Smooth muscle cell of the brain vasculature (primary cell): ENCODE results near the gene DCAF10.
"Not testable (repeated sequence)": the region's sequence is repeated elsewhere in the genome, so short reads cannot be mapped to it uniquely, and the experiment has no call there.

Source experiments
- DNase-seq: peaks from one replicate; pipeline ENCODE4 v3.0.0-alpha.2; 2012; ENCODE audit warnings: low read depth, low spot score

Gene DCAF10

GRCh38 chr9:37862530-37862929 lies 61.9 kb downstream of the DCAF10 start:
- no peak for DNase-seq

GRCh38 chr9:37870081-37870798 lies 69.6 kb downstream of the DCAF10 start:
- no peak for DNase-seq

GRCh38 chr9:37870799-37871176 lies 70.2 kb downstream of the DCAF10 start:
- DNase-seq: no peak

- DNase-seq: no peak
These were observed 73.4 kb downstream of the DCAF10 start for GRCh38 chr9:37873955-37874354.

- DNase-seq: no peak
These were observed 75.8 kb downstream of the DCAF10 start for GRCh38 chr9:37876376-37876775.

- DNase-seq: no peak
These were observed 80.4 kb downstream of the DCAF10 start for GRCh38 chr9:37880916-37881479.

GRCh38 chr9:37887977-37888583 lies 87.5 kb downstream of the DCAF10 start:
- DNase-seq: not testable (repeated sequence)

- DNase-seq: no peak
These were observed 88.9 kb downstream of the DCAF10 start for GRCh38 chr9:37889536-37889935.

GRCh38 chr9:37891042-37891441 lies 90.4 kb downstream of the DCAF10 start:
- DNase-seq: not testable (repeated sequence)

GRCh38 chr9:37892063-37892462 lies 91.5 kb downstream of the DCAF10 start:
- no peak for DNase-seq

- DNase-seq: no peak
These were observed 97.1 kb downstream of the DCAF10 start for GRCh38 chr9:37897665-37898064.

GRCh38 chr9:37899041-37899440 lies 98.4 kb downstream of the DCAF10 start:
- no peak for DNase-seq

- DNase-seq: no peak
These were observed 101.5 kb downstream of the DCAF10 start for GRCh38 chr9:37902131-37902530.

GRCh38 chr9:37902796-37903646 lies 102.4 kb downstream of the DCAF10 start:
- no peak for DNase-seq

- peak; percentile 90 for DNase-seq
These were observed 103.2 kb downstream of the DCAF10 start, which contains the start of gene SLC25A51 for GRCh38 chr9:37903647-37904444. Gene SLC25A51, minus strand, starts transcription at chr9:37904127. Its CDS starts 15,577 bp downstream, at chr9:37888550.

GRCh38 chr9:37904445-37905130 lies 104.0 kb downstream of the DCAF10 start:
- DNase-seq: no peak

GRCh38 chr9:37905131-37905505 lies 104.5 kb downstream of the DCAF10 start:
- DNase-seq: no peak

GRCh38 chr9:37905776-37906175 lies 105.2 kb downstream of the DCAF10 start:
- DNase-seq: no peak

- DNase-seq: no peak
These were observed 106.0 kb downstream of the DCAF10 start for GRCh38 chr9:37906312-37907239.

GRCh38 chr9:37908283-37908682 lies 107.7 kb downstream of the DCAF10 start:
- no peak for DNase-seq
